ENCODE measurements around the gene TMEM147.

DNA sequence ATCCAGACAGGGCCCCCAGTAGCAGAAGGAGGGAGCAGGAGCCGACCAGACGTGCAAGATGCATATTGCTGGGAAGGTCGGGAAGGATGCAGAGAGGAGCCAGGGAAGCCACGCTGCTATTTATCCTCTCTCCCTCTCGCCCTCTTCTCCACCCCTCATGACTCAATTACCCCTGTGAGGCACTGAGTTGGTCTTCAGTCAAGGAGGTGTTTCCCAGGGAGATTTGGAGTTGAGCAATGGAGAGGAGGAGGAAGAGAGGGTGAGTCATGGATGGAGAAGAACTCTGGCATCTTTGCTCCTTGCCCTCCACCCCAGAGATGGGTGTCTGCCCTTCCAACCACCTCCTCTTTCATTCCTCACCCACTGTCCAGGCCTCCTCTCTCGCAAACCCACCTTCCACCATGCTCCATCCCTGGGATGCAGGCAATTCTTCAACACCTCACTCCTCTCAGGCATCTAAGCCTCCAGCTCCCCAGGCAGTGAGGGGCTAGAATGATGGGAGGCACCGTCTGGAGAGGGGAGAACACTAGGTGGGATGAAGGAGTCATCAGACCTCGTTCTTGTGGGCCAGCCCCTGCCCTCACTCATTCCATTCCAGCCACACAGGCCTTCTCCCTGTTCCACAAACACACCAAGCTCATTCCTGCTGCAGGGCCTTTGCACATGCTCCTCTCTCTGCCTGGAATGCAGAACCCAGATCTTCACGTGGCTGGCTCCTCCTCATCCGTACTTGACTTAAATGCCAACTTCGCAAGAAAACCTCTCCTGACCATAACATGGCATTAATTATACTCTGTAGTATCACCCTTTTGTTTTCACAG is 17.0 kb upstream of the TMEM147 start, which contains the start of gene SBSN:
- TF ChIP-seq, protein P1, sequence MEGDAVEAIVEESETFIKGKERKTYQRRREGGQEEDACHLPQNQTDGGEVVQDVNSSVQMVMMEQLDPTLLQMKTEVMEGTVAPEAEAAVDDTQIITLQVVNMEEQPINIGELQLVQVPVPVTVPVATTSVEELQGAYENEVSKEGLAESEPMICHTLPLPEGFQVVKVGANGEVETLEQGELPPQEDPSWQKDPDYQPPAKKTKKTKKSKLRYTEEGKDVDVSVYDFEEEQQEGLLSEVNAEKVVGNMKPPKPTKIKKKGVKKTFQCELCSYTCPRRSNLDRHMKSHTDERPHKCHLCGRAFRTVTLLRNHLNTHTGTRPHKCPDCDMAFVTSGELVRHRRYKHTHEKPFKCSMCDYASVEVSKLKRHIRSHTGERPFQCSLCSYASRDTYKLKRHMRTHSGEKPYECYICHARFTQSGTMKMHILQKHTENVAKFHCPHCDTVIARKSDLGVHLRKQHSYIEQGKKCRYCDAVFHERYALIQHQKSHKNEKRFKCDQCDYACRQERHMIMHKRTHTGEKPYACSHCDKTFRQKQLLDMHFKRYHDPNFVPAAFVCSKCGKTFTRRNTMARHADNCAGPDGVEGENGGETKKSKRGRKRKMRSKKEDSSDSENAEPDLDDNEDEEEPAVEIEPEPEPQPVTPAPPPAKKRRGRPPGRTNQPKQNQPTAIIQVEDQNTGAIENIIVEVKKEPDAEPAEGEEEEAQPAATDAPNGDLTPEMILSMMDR (IDR thresholded peaks at IDR 0.05; ENCODE audit: extremely low read depth in 1 of 2, insufficient read depth in 1 of 2, low read depth in 1 of 2, low read length in 2 of 2) = no peak
- TF ChIP-seq POLR2A (IDR thresholded peaks at IDR 0.05; ENCODE audit: low read depth, low read length) = no peak
